HEK293 (cell line): ENCODE data around the gene GIMAP5.

Experiments
- ZNF202 ChIP-seq: fragments of 450-650 bp; formaldehyde crosslinking; IDR thresholded peaks from 2 replicates; pipeline ENCODE4 v1.5.1; 2016; ENCODE audit warnings: missing biosample characterization, missing genetic modification characterization, borderline replicate concordance
- ZNF23 ChIP-seq: fragments of 450-650 bp; formaldehyde crosslinking; IDR thresholded peaks from 2 replicates; pipeline ENCODE4 v1.5.1; 2016; ENCODE audit warnings: missing biosample characterization, missing genetic modification characterization, borderline replicate concordance
- ZNF404 ChIP-seq: fragments of 450-650 bp; formaldehyde crosslinking; IDR thresholded peaks from 2 replicates; pipeline ENCODE4 v1.5.1; 2017; ENCODE audit warnings: missing biosample characterization, missing genetic modification characterization
- ZNF548 ChIP-seq: fragments of 450-650 bp; formaldehyde crosslinking; IDR thresholded peaks from 2 replicates; pipeline ENCODE4 v1.5.1; 2016; ENCODE audit warnings: missing biosample characterization, missing genetic modification characterization
- ZNF600 ChIP-seq: fragments of 450-650 bp; formaldehyde crosslinking; IDR thresholded peaks from 2 replicates; pipeline ENCODE4 v1.5.1; 2016; ENCODE audit warnings: missing biosample characterization, missing genetic modification characterization
- TF ChIP-seq, protein P1 (sequence below): fragments of 450-650 bp; formaldehyde crosslinking; IDR thresholded peaks from 2 replicates; pipeline ENCODE4 v1.5.1; 2016; ENCODE audit warnings: missing biosample characterization, missing genetic modification characterization
- TF ChIP-seq, protein P2 (sequence below): fragments of 450-650 bp; formaldehyde crosslinking; IDR thresholded peaks from 2 replicates; pipeline ENCODE4 v1.5.1; 2016; ENCODE audit warnings: missing biosample characterization, missing genetic modification characterization
- TF ChIP-seq, protein P3 (sequence below): fragments of 450-650 bp; formaldehyde crosslinking; conservative IDR thresholded peaks from 2 replicates; pipeline ENCODE4 v1.5.1; 2016; ENCODE audit warnings: low read depth, missing biosample characterization, missing genetic modification characterization
- TF ChIP-seq, protein P4 (sequence below): fragments of 450-650 bp; formaldehyde crosslinking; IDR thresholded peaks from 2 replicates; pipeline ENCODE4 v1.5.1; 2016; ENCODE audit warnings: missing biosample characterization, missing genetic modification characterization

DNA sequence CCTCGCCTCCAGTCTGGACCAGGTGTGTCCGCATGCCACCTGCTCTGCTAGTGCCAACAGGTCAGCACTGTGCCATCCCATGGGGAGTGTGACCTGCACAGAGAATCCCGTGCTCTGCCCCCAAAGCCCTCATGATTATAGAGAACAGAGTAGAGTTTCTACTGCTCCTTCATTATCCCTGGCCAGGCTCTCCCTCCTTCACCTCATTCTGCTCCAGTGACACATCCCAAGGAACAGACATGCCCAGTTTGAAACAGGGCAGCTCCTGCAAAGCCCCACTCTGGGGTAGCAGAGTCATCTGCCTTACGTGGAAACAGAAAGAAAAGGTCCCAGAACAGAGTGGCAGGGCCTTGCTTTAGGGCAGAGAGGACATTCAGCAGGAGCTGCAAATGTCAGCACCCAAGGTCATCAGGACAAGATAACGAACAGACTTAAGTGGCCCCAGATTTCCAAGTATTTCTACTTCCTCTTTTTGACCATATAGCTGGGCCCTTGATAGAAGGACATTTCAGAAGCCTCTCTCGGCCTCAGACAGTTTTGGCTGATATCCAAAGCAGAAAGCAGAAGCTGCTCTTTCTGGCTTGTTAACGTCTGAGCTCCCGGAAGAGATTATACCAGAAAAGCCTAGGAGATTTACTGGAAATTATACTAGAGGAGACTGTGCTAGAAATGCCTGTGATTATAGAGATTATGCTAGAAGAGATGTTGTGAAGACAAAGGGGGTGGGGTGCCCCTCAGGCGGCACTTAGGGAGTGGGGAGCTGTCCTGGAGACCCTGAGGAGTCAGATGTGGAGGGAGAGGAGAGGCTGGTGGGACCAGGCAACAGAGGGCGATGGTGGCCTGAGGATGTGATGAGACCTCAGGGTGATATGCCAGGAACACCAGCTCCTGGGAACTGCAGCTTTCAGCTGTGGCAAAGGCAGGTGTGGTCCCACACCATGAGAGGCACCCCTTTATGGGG, 50.4 kb downstream of the GIMAP5 start:
- TF ChIP-seq ZNF23 (tag by site-specific recombination), result no peak
- TF ChIP-seq, protein P1, sequence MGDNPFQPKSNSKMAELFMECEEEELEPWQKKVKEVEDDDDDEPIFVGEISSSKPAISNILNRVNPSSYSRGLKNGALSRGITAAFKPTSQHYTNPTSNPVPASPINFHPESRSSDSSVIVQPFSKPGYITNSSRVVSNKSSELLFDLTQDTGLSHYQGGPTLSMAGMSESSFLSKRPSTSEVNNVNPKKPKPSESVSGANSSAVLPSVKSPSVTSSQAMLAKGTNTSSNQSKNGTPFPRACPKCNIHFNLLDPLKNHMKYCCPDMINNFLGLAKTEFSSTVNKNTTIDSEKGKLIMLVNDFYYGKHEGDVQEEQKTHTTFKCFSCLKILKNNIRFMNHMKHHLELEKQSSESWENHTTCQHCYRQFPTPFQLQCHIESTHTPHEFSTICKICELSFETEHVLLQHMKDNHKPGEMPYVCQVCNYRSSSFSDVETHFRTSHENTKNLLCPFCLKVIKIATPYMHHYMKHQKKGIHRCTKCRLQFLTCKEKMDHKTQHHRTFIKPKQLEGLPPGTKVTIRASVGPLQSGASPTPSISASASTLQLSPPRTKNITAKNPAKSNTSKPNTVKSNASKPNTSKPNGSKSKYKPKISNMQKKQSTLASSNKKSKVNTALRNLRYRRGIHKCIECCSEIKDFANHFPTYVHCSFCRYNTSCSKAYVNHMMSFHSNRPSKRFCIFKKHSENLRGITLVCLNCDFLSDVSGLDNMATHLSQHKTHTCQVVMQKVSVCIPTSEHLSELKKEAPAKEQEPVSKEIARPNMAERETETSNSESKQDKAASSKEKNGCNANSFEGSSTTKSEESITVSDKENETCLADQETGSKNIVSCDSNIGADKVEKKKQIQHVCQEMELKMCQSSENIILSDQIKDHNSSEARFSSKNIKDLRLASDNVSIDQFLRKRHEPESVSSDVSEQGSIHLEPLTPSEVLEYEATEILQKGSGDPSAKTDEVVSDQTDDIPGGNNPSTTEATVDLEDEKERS, result no peak
- TF ChIP-seq, protein P2, sequence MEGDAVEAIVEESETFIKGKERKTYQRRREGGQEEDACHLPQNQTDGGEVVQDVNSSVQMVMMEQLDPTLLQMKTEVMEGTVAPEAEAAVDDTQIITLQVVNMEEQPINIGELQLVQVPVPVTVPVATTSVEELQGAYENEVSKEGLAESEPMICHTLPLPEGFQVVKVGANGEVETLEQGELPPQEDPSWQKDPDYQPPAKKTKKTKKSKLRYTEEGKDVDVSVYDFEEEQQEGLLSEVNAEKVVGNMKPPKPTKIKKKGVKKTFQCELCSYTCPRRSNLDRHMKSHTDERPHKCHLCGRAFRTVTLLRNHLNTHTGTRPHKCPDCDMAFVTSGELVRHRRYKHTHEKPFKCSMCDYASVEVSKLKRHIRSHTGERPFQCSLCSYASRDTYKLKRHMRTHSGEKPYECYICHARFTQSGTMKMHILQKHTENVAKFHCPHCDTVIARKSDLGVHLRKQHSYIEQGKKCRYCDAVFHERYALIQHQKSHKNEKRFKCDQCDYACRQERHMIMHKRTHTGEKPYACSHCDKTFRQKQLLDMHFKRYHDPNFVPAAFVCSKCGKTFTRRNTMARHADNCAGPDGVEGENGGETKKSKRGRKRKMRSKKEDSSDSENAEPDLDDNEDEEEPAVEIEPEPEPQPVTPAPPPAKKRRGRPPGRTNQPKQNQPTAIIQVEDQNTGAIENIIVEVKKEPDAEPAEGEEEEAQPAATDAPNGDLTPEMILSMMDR (tag by site-specific recombination), result peak; percentile 55; the same call in 1 of the 2 replicates
- no peak for TF ChIP-seq ZNF600 (tag by site-specific recombination)
- TF ChIP-seq ZNF548 (tag by site-specific recombination), result no peak
- TF ChIP-seq, protein P3, sequence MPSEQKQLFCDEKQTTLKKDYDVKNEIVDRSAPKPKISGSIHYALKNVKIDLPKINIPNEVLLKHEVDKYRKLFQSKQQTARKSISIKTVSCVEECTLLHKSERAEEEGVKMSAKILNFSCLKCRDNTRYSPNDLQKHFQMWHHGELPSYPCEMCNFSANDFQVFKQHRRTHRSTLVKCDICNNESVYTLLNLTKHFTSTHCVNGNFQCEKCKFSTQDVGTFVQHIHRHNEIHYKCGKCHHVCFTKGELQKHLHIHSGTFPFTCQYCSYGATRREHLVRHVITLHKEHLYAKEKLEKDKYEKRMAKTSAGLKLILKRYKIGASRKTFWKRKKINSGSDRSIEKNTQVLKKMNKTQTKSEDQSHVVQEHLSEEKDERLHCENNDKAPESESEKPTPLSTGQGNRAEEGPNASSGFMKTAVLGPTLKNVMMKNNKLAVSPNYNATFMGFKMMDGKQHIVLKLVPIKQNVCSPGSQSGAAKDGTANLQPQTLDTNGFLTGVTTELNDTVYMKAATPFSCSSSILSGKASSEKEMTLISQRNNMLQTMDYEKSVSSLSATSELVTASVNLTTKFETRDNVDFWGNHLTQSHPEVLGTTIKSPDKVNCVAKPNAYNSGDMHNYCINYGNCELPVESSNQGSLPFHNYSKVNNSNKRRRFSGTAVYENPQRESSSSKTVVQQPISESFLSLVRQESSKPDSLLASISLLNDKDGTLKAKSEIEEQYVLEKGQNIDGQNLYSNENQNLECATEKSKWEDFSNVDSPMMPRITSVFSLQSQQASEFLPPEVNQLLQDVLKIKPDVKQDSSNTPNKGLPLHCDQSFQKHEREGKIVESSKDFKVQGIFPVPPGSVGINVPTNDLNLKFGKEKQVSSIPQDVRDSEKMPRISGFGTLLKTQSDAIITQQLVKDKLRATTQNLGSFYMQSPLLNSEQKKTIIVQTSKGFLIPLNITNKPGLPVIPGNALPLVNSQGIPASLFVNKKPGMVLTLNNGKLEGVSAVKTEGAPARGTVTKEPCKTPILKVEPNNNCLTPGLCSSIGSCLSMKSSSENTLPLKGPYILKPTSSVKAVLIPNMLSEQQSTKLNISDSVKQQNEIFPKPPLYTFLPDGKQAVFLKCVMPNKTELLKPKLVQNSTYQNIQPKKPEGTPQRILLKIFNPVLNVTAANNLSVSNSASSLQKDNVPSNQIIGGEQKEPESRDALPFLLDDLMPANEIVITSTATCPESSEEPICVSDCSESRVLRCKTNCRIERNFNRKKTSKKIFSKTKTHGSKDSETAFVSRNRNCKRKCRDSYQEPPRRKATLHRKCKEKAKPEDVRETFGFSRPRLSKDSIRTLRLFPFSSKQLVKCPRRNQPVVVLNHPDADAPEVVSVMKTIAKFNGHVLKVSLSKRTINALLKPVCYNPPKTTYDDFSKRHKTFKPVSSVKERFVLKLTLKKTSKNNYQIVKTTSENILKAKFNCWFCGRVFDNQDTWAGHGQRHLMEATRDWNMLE (tag by site-specific recombination), result no peak
- no peak for TF ChIP-seq ZNF202 (tag by site-specific recombination)
- TF ChIP-seq, protein P4, sequence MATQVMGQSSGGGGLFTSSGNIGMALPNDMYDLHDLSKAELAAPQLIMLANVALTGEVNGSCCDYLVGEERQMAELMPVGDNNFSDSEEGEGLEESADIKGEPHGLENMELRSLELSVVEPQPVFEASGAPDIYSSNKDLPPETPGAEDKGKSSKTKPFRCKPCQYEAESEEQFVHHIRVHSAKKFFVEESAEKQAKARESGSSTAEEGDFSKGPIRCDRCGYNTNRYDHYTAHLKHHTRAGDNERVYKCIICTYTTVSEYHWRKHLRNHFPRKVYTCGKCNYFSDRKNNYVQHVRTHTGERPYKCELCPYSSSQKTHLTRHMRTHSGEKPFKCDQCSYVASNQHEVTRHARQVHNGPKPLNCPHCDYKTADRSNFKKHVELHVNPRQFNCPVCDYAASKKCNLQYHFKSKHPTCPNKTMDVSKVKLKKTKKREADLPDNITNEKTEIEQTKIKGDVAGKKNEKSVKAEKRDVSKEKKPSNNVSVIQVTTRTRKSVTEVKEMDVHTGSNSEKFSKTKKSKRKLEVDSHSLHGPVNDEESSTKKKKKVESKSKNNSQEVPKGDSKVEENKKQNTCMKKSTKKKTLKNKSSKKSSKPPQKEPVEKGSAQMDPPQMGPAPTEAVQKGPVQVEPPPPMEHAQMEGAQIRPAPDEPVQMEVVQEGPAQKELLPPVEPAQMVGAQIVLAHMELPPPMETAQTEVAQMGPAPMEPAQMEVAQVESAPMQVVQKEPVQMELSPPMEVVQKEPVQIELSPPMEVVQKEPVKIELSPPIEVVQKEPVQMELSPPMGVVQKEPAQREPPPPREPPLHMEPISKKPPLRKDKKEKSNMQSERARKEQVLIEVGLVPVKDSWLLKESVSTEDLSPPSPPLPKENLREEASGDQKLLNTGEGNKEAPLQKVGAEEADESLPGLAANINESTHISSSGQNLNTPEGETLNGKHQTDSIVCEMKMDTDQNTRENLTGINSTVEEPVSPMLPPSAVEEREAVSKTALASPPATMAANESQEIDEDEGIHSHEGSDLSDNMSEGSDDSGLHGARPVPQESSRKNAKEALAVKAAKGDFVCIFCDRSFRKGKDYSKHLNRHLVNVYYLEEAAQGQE, result no peak
- no peak for TF ChIP-seq ZNF404 (tag by site-specific recombination)
